Iris pigment epithelial cell (primary cell): Measurements from ENCODE around the gene CREB5.
"Not testable (repeated sequence)": the region's sequence is repeated elsewhere in the genome, so short reads cannot be mapped to it uniquely, and the experiment has no call there.

Experiments used
- DNase-seq: peaks from one replicate; pipeline ENCODE4 v3.0.0-alpha.2; 2011; ENCODE audit warnings: low read depth

Gene CREB5

DNA sequence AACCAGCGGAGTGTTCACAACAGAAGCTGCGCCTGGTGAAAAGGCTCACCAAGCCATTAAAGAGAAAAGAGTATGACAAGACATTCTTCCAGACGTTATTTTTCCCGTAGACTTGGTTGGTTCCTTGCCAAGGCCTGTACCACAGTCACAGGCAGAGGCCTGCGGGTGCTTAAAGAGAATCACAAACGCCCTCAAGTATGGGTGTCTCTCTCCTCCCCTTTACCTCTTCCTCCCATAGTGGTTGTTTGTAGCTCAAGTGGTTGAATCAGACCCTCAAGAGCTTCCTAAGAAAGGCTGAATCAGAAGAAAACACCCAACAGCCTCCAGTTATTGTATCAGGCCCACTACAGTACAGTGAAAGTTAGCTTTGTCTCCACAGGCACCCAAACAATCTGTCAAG is 169.0 kb downstream of the CREB5 start:
- DNase-seq, result no peak

- DNase-seq, result no peak
Observed at GRCh38 chr7:28582226-28582625, 169.9 kb downstream of the CREB5 start.

DNA sequence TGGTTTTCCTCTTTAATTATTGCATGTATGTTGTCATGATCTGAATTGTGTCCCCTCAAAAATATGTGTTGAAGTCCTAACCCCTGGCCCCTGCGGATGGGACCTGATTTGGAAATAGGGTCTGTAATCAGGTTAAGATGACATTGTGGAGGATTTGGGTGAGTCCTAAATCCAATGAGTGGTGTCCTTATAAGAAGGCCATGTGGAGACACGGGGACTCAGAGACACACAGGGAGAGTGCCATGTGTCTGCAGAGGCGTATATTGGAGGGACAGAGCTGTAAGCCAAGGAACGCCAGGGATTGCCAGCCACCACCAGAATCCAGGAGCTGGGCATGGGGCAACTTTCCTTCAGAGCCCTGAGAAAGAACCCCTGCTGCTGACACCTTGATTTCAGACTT is 171.9 kb downstream of the CREB5 start:
- DNase-seq, result no peak

DNA sequence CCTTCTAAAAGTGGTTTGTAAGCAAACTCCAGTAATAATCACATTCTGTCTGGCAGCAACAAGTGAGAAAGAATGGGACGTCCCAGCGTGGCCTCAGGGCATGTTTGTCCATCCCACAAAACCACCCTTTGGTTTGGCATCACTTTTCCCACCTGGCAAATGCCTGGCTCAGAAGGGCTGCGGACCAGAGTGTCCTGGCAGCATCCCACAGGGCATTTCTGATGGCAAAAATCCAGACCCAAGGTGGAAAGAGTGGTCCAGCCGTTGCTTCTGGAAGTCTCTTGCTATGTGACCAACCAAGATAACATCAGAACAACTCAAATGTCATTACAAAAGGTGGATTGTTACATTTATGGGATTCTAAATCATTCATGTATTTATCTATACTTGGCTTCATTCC is 174.4 kb downstream of the CREB5 start:
- no peak for DNase-seq

GRCh38 chr7:28587211-28587610 is 174.9 kb downstream of the CREB5 start:
- DNase-seq, result peak; percentile 17

- DNase-seq, result no peak
Observed at GRCh38 chr7:28588602-28589001, 176.3 kb downstream of the CREB5 start.

- DNase-seq, result no peak
Observed at GRCh38 chr7:28591041-28591674, 178.8 kb downstream of the CREB5 start.

DNA sequence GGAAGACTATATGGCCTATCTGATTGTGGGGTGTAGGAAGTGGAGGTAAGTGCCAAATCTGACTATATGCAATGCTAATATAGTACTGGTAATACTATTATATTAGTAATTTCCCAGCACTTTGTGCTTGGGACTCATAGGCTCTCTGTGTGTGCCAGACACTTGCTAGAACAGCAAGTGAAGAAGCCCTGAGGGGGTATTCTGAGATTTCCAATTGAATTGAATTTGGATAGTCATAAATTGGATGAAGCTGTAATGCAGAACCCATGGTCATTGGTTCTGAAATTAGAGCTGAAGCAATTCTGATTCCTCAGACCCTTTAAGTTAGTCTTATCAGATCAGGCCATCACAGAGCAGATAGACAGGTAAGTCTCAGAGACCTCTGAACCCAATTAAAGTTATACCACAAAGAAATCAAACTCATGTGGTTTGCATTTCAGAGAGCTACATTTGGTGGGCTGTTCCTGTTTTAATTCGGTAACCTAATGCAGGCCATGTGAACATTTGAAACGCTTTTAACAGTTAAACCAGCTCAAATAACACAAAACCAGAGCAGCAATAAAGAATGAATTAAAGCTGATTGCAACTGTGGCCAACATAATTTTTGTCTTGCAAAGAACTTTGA is 179.5 kb downstream of the CREB5 start:
- DNase-seq, result no peak

DNA sequence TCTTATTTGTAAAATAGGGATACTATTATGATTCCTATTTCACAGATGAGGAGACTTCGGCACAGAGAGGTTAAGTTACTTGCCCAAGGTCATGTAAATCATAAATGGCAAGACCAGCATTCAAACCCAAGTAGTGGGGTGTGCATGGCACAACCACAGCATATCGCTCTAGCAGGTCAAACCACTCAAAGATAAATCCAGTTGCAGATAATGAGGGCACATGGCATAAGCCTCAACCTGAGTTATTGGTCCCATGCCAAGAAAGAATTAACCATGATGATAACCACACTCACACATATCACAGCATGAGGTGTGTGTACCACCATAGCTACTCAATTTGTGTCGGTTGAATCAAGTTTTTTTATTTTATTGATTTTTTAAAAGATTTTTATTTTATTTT is 180.5 kb downstream of the CREB5 start:
- DNase-seq, result no peak

DNA sequence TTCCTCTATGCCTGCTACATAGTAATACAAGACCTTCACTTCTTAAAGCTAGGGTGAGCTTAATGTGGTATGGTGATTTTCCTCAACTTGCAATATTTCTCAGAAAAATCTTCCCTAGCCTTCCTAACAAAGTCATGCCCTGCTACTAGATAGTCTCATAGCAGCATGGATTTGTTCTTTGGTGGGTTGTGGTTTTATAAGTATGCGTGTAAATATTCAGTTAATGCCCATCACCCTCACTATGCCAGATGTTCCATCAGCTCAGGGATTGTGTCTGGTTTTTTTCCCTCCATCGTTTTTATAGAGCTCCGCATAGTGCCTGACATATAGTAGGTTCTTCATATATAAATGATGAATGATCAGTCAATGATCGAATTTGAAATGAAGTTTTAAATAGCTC is 182.8 kb downstream of the CREB5 start:
- no peak for DNase-seq

- no peak for DNase-seq
Observed at GRCh38 chr7:28595801-28596200, 183.5 kb downstream of the CREB5 start.

DNA sequence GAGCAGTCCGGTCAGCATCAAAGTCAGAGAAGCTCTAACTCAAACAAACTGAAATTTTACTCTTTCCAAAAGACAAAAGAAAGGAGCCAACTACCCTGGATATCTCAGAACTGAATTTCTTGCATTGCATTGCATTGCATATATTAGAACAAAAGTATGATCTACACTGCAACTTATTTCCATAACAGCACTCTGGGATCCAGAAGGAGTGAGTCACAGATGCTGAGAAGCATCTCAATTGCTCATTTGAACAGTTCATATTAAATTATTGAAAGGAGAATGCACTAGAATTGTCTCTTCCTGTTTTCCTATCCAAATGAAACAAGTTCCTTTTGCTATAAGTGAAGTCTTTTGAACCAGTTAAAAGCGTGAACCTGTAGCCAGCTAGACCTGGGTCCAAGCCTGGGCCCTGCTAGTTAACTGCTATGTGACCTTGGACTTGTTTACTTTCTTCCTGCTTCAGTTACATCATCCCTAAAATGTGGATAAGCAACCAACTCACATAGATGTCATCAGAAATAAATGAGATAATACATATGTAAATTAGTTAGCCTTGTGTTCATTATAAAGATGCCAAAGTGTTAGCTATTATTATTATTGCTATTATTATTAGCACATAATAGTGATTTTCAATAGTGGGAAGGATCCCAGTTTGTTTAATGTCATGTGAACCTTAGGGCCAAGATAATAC is 184.1 kb downstream of the CREB5 start:
- DNase-seq, result peak; percentile 30

- DNase-seq, result no peak
Observed at GRCh38 chr7:28597284-28597683, 185.0 kb downstream of the CREB5 start.

DNA sequence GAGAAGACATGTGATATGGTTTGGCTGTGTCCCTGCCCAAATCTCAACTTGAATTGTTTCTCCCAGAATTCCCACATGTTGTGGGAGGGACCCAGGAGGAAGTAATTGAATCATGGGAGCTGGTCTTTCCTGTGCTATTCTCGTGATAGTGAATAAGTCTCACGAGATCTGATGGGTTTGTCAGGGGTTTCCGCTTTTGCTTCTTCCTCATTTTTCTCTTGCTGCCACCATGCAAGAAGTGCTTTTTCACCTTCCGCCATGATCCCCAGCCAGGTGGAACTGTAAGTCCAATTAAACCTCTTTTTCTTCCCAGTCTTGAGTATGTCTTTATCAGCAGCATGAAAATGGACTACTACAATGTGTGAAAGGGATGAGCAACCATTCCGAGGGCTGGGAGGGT is 185.7 kb downstream of the CREB5 start:
- DNase-seq, result not testable (repeated sequence)

DNA sequence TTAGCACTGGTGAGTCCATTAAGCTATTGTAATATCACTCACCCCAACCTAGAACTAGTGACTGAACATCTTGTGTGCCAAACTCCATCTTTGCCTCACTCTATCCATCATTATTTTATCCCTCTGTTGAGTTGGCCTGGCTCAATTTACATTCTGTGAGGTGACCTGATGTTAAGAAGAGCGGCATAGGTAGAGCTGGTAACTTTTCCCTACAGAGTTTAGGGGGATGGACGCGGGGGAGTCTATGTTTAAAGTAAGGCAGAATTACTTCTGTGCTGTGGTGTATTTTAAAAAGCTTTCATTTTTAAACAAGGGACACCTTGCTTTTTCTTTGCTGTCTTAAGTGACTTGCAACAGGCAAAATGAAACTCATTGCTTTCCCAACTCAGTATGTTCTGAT is 186.3 kb downstream of the CREB5 start:
- DNase-seq, result no peak

- DNase-seq, result no peak
Observed at GRCh38 chr7:28599411-28599810, 187.1 kb downstream of the CREB5 start.

DNA sequence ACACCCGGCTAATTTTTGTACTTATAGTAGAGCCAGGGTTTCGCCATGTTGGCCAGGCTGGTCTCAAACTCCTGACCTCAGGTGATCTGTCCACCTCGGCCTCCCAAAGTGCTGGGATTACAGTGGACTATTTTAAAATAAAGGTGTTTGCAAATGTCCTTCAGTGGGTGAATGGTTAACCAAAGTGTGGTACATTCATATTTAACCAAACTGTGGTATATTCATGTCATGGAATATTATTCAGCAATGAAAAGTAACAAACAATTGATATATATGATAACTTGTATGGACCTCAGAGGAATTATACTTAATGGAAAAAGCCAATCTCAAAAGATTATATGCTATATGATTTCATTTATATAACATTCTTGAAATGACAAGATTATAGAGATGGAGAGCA is 190.0 kb downstream of the CREB5 start:
- no peak for DNase-seq

DNA sequence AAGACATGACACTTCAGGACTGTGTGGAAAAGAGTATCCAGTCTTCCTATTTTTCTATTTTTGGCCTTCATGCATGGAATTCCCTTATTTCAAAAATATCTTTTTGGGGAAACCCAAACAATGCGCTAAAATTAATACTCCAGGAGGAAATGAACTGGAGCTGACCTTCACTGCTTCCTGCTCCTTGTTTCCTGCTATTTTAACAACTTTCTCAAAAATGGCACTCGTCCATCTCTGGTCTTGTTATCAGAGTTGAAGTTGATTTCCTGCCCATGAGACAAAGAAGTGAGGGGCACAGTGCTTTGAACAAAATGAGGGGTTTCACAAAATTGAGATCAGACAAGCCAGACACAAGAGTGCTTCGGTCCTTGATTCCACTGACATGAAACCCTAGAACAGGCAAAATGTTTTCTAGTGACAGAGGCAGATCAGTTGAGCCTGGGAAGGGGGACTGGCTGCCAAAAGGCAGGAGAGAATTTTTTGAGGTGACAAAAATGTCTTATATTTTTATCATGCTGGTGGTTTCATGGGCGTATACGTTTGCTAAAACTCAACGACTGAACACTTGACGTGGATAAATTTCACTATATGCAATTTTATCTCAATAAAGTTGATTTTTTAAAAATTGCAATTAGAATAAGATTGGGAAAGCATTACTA is 193.2 kb downstream of the CREB5 start:
- DNase-seq, result no peak

DNA sequence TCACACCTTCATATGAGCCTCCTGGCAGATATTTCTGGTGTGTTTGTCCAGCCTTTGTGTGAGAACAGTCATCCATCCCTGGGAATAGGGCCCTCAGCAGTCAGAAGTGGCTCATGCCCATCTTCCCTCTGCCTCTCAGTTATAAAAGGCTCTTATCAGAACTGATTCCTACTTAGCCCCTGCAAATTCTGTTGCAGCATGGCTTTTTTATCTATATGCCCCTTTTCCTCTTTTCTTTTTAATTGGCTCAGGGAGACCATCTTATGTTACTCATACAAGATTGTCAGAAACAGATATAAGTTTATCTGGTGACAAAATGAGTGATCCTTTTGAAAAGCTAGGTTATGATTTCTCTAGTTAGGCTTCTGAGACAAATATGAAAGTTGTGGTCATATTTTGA is 194.1 kb downstream of the CREB5 start:
- DNase-seq, result no peak

- DNase-seq, result no peak
Observed at GRCh38 chr7:28607855-28608193, 195.5 kb downstream of the CREB5 start.

GRCh38 chr7:28608237-28608656 is 195.9 kb downstream of the CREB5 start:
- no peak for DNase-seq

DNA sequence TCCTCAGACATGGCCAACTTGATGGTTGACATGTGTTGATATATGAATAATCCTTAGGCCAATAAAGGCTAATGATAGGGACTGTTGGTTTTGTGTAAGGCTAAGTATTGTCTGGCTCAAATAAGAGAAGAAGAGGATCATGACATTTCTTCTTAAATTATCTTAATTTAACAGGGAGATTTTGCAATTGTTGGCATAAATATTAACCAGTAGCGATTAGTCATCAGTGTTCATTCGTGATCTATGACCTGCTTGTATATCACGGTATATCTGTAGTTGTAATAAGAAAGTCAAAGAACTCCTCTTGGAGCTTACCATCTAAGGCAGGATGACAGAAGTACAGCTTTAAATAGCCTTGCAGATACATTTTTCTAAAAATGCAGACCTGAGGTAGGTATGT is 196.4 kb downstream of the CREB5 start:
- peak; percentile 35 for DNase-seq

GRCh38 chr7:28609608-28610007 is 197.3 kb downstream of the CREB5 start:
- no peak for DNase-seq
